Smooth muscle cell (in vitro differentiated cells): ENCODE data around the gene HSPG2. TPM values are rescaled to one million over a fixed set of nuclear protein-coding genes. Genes with fewer than 3 reads are reported as not detected.
A peak's percentile ranks its signal among the peaks of the same experiment; 100 is the strongest.

Experiments
- DNase-seq: peaks from one replicate; lab custom pipeline; 2025; ENCODE audit not compliant: unreplicated experiment; lab: John Stamatoyannopoulos, UW
- H2AFZ ChIP-seq: fragments of 200-600 bp; sonication (generic); 2 replicates; pipeline ENCODE4 v1.6.0; 2016; ENCODE audit warnings: antibody characterized with exemption, low read depth, mild to moderate bottlenecking
- H3F3A ChIP-seq: fragments of 200-600 bp; sonication (generic); 2 replicates; pipeline ENCODE4 v1.6.0; 2017; ENCODE audit warnings: antibody characterized with exemption, low read depth
- H3K27ac ChIP-seq: fragments of 200-600 bp; sonication (generic); 2 replicates; pipeline ENCODE4 v1.5.1; 2016; ENCODE audit warnings: low read depth, mild to moderate bottlenecking
- H3K27me3 ChIP-seq: fragments of 200-600 bp; sonication (generic); 2 replicates; pipeline ENCODE4 v1.6.1; 2016; ENCODE audit warnings: low read depth, mild to moderate bottlenecking
- H3K36me3 ChIP-seq: fragments of 200-600 bp; sonication (generic); 2 replicates; pipeline ENCODE4 v1.5.1; 2016; ENCODE audit warnings: low read depth
- H3K4me1 ChIP-seq: fragments of 200-600 bp; sonication (generic); 2 replicates; pipeline ENCODE4 v1.5.1; 2016; ENCODE audit warnings: low read depth
- H3K4me2 ChIP-seq: fragments of 200-600 bp; sonication (generic); 2 replicates; pipeline ENCODE4 v1.6.0; 2016; ENCODE audit warnings: mild to moderate bottlenecking
- H3K4me3 ChIP-seq: fragments of 200-600 bp; sonication (generic); 2 replicates; pipeline ENCODE4 v1.5.1; 2016; ENCODE audit warnings: mild to moderate bottlenecking
- H3K79me2 ChIP-seq: fragments of 200-600 bp; sonication (generic); 2 replicates; pipeline ENCODE4 v1.6.0; 2016; ENCODE audit warnings: low read depth, mild to moderate bottlenecking
- H3K9ac ChIP-seq: fragments of 200-600 bp; sonication (generic); 2 replicates; pipeline ENCODE4 v1.6.0; 2016; ENCODE audit warnings: low read depth
- H3K9me3 ChIP-seq: fragments of 200-600 bp; sonication (generic); replicated peaks from 2 replicates; pipeline ENCODE4 v1.5.1; 2016; ENCODE audit warnings: low read depth
- H4K20me1 ChIP-seq: fragments of 200-600 bp; sonication (generic); 2 replicates; pipeline ENCODE4 v1.6.0; 2016; ENCODE audit warnings: low read depth
- WGBS: methylation state at CpG from one replicate; pipeline ENCODE4 v1.1.7; 2016; ENCODE audit warnings: low lambda C conversion rate; 5-methylcytosine and 5-hydroxymethylcytosine counted together
- polyA plus RNA-seq: library from polyadenylated mRNA; unstranded; fragments of >200 nt; fragmentation: Nextera tagmentation; extraction: Ambion mirVana; gene quantifications from 2 replicates; pipeline ENCODE4 v1.2.1, GENCODE V29; 2016
- total RNA-seq: library from RNA; depleted of rRNA; stranded (reverse); fragments of >200 nt; gene quantifications from 2 replicates; pipeline ENCODE4 v1.2.3, GENCODE V29; 2014
- TF ChIP-seq, protein P1 (sequence below): fragments of 200-600 bp; sonication (generic); IDR thresholded peaks from 2 replicates; pipeline ENCODE4 v1.5.1; 2017; ENCODE audit warnings: borderline replicate concordance, mild to moderate bottlenecking, antibody characterized with exemption; ENCODE audit not compliant: insufficient read depth, poor library complexity, severe bottlenecking

Gene HSPG2
- total and polyA plus RNA-seq, 2 experiments from 2014 or later = 40.7 to 46.7 TPM

DNA sequence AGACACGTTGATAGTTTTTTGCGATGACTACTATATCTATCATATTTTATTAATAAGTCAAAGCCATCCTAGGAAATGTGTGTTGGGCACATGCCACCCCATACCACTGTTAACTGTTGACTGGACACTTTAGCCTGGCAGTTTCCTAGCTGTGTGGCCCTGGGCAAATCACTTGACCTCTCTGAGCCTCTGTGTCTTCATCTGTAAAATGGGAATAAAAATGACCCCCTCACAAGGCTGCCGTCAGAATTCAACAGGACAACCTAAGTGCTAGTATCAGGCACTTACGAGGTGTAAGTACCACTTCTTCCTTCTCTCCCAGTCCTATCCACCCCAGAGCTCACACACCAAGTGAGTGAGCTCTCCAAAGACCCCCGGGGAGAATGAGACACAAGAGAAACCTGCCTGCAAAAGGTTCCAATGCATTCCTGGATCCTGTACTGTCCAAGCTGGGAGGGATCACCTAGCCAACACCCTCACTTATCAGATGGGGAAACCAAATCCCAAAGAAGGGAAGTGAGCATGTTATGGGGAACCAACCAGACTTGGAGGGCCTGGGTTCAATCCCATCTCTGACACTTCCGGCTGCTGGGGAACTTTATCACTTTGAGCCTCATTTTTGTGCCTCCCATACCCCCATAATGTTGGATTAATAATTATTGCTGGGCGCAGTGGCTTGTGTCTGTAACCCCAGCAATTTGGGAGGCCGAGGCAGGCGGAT, 24.9 kb downstream of the HSPG2 start:
- peaks cover 42% of the 10 kb centered on the region for H3K4me1 ChIP-seq
- H3K9ac ChIP-seq = no peak overlapping the region
- H2AFZ ChIP-seq = no peak overlapping the region
- H3K79me2 ChIP-seq = peaks cover 35% of the 10 kb centered on the region
- H3K27me3 ChIP-seq = no peaks in the 10 kb centered on the region
- no peaks in the 10 kb centered on the region for H3K36me3 ChIP-seq
- no peak for DNase-seq
- H3K4me3 ChIP-seq = no peak overlapping the region
- WGBS = 75% methylated on average over 9 of the region's 9 CpGs
- no peaks in the 10 kb centered on the region for H3K9me3 ChIP-seq
- peaks cover 14% of the 10 kb centered on the region for H4K20me1 ChIP-seq
- H3K27ac ChIP-seq = peak overlapping the region; percentile 82
- TF ChIP-seq, protein P1, sequence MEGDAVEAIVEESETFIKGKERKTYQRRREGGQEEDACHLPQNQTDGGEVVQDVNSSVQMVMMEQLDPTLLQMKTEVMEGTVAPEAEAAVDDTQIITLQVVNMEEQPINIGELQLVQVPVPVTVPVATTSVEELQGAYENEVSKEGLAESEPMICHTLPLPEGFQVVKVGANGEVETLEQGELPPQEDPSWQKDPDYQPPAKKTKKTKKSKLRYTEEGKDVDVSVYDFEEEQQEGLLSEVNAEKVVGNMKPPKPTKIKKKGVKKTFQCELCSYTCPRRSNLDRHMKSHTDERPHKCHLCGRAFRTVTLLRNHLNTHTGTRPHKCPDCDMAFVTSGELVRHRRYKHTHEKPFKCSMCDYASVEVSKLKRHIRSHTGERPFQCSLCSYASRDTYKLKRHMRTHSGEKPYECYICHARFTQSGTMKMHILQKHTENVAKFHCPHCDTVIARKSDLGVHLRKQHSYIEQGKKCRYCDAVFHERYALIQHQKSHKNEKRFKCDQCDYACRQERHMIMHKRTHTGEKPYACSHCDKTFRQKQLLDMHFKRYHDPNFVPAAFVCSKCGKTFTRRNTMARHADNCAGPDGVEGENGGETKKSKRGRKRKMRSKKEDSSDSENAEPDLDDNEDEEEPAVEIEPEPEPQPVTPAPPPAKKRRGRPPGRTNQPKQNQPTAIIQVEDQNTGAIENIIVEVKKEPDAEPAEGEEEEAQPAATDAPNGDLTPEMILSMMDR = no peak
- H3F3A ChIP-seq = peaks cover 52% of the 10 kb centered on the region
- peak overlapping the region; percentile 11 for H3K4me2 ChIP-seq

DNA sequence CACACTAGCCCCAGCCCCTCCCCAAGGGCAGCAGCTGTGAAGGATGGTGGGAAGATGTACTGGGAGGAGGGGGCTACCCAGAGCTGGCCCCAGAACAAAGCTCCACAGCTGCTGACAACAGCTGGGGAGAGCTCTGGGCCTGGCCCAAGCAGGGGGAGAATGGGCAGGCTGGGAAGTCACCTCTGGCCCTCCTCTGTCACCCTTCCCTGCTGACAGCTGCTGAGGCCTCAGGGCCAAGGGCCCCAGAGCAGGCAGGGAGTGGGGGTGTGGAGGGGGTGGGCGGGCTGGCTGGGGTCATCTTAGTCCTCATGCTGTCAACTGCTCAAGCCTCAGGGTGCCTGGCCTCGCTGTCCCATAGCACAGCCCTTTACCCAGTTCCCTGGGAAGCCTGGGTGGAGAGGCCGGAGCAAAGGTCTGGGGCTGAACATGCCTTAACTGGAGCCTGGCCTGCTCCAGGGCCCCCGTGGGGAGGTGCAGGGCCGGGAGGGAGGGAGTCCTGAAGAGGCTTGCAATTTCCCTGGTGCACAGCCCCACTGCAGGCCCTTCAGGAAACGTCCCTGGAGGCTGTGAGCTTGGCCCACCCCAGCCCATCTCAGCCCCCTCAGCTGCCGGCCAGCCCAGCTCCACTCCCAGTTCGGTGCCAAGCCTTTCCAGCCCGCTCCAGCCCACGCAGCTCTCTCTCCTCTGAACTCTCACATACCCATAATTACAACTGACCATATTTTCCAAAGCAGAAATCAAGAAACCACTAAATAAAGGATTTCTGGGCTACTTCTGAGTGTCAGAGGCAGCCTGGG, 25.7 kb downstream of the HSPG2 start:
- H3K36me3 ChIP-seq = no peaks in the 10 kb centered on the region
- no peak overlapping the region for H3K4me3 ChIP-seq
- no peaks in the 10 kb centered on the region for H3K9me3 ChIP-seq
- H3F3A ChIP-seq = peaks cover 52% of the 10 kb centered on the region
- H3K9ac ChIP-seq = no peak overlapping the region
- TF ChIP-seq, protein P1 = no peak
- H4K20me1 ChIP-seq = peaks cover 14% of the 10 kb centered on the region
- WGBS = 9% methylated on average over 8 of the region's 10 CpGs
- H2AFZ ChIP-seq = no peak overlapping the region
- H3K27ac ChIP-seq = peak overlapping the region; percentile 82
- peaks cover 44% of the 10 kb centered on the region for H3K4me1 ChIP-seq
- no peaks in the 10 kb centered on the region for H3K27me3 ChIP-seq
- H3K4me2 ChIP-seq = peak overlapping the region; percentile 11
- H3K79me2 ChIP-seq = peaks cover 27% of the 10 kb centered on the region
- DNase-seq = no peak

DNA sequence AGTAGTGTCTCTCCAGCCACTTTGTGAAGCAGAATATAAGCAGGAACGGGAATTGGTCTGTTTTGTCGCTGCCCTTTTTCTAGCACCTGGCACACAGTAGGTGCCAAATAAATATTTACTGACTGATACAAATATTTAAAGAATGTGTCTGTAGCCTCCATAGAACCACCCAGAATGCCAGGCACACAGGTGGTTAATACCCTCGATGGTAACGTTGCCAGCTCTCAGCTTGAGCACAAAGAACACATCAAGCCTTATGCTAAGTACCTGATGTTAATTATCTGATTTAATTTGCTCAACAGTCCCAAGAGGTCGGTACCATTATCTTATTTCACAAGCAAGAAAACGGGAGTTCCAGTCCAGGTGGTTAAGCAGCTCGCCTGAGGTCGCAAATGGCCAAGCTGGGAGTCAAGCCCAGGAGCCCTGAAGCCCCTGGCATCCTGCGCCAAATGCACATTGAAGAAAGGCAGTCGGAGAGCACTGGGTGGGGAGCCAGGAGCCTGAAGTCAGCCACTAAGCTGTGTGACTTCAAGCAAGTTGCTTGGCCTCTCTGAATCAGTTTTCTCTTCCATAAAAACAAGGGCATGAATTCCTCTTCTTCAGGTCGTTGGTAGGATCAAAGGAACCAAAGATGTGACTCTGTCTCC, 26.4 kb downstream of the HSPG2 start:
- Histone ChIP-seq H3K4me2 (peak overlapping the region; percentile 13), H3K79me2 (peaks cover 23% of the 10 kb centered on the region), H3F3A (peaks cover 52% of the 10 kb centered on the region), H3K9me3 (no peaks in the 10 kb centered on the region), H3K27ac (peak overlapping the region; percentile 82), H3K36me3 (no peaks in the 10 kb centered on the region), H3K4me3 (no peak overlapping the region), H4K20me1 (peaks cover 14% of the 10 kb centered on the region), H3K4me1 (peaks cover 45% of the 10 kb centered on the region), H2AFZ (no peak overlapping the region), H3K9ac (peak overlapping the region; percentile 53), H3K27me3 (no peaks in the 10 kb centered on the region)
- WGBS = 81% methylated on average over 11 of the region's 11 CpGs
- TF ChIP-seq, protein P1 = no peak
- DNase-seq = no peak
